Mucosa of descending colon (tissue), 3 donors: ENCODE data around the gene NTM. TPM values are rescaled to one million over a fixed set of nuclear protein-coding genes. Genes with fewer than 3 reads are reported as not detected.

Experiments
- ATAC-seq: fragments of 200-7000 bp; cut with Tn5 transposase; one replicate; pipeline ENCODE4 v1.9.1; 2020; ENCODE audit warnings: mild to moderate bottlenecking, moderate library complexity
- DNase-seq, 3 donors: peaks; one replicate each; pipeline ENCODE4 v3.0.0-alpha.2; 2020
- H3K36me3 ChIP-seq: fragments of 200-600 bp; one replicate; pipeline ENCODE4 v1.8.0; 2021; ENCODE audit warnings: low read depth, mild to moderate bottlenecking
- H3K4me1 ChIP-seq: fragments of 200-600 bp; one replicate; pipeline ENCODE4 v1.8.0; 2021; ENCODE audit warnings: low read depth, mild to moderate bottlenecking
- H3K4me3 ChIP-seq: fragments of 200-600 bp; one replicate; pipeline ENCODE4 v1.8.0; 2021; ENCODE audit warnings: mild to moderate bottlenecking
- H3K9me3 ChIP-seq: fragments of 200-600 bp; one replicate; pipeline ENCODE4 v1.8.0; 2021; ENCODE audit warnings: mild to moderate bottlenecking
- CTCF ChIP-seq: fragments of 200-600 bp; IDR thresholded peaks from one replicate; pipeline ENCODE4 v1.8.0; 2022; ENCODE audit warnings: antibody characterized with exemption, mild to moderate bottlenecking
- intact Hi-C, 2 donors: fragments of 100-400 bp; cut with DNase I in 1 of 2; cut with micrococcal nuclease in 1 of 2; formaldehyde crosslinking; loops; one replicate each; pipeline versions ENCODE4 v1.11.0 to v1.11.1; 2022; cut with DNase I, micrococcal nuclease
- total RNA-seq, 3 donors: library from RNA; stranded (reverse); fragmentation: NEBNext Ultra II Directional in 2 of 3; extraction: Animal tissue kit (Norgen Biotek cat#: 25700) in 2 of 3; gene quantifications; one replicate each; pipeline versions ENCODE4 v1.2.1 to v1.2.4, GENCODE V29; 2021 to 2023
- donor health status: DM: no; HTN: no; CAD: no; lungs with moderate emphysema.
- donor health status: DM: no; HTN: no; CAD: no.
- donor health status: DM: no; HTN: yes; CAD: no.

The NTM gene
- total RNA-seq, 3 donors from 2014 or later: 0.64 to 7.7 (median 1.2) TPM

- DNase-seq (no peak), ATAC-seq (no peak)
- intact Hi-C loops: no loop called here
- no peak for TF ChIP-seq CTCF
- Histone ChIP-seq H3K4me1 (no peaks in the 10 kb centered on the region), H3K9me3 (no peaks in the 10 kb centered on the region), H3K36me3 (no peaks in the 10 kb centered on the region), H3K4me3 (no peak overlapping the region)
Observed at GRCh38 chr11:131638889-131639288, 268.5 kb downstream of the NTM start.

- ATAC-seq (no peak), DNase-seq (no peak)
- intact Hi-C loops: no loop called here
- H3K4me1 ChIP-seq: no peaks in the 10 kb centered on the region
- H3K4me3 ChIP-seq: no peak overlapping the region
- no peak for TF ChIP-seq CTCF
- H3K9me3 ChIP-seq: no peaks in the 10 kb centered on the region
- H3K36me3 ChIP-seq: no peaks in the 10 kb centered on the region
Observed at GRCh38 chr11:131640320-131640719, 269.9 kb downstream of the NTM start.

GRCh38 chr11:131642756-131643531 lies 272.5 kb downstream of the NTM start:
- DNase-seq: no peak

GRCh38 chr11:131644204-131644795 lies 273.9 kb downstream of the NTM start:
- Histone ChIP-seq H3K9me3 (no peaks in the 10 kb centered on the region), H3K36me3 (no peaks in the 10 kb centered on the region), H3K4me3 (no peak overlapping the region), H3K4me1 (no peaks in the 10 kb centered on the region)
- TF ChIP-seq CTCF: no peak
- intact Hi-C loops: no loop called here
- ATAC-seq (no peak), DNase-seq (no peak)

More at GRCh38 chr11:131642756-131643531, 272.5 kb downstream of the NTM start:
- Histone ChIP-seq H3K36me3 (no peaks in the 10 kb centered on the region), H3K9me3 (no peaks in the 10 kb centered on the region), H3K4me1 (no peaks in the 10 kb centered on the region), H3K4me3 (no peak overlapping the region)
- intact Hi-C loops: no loop called here
- no peak for TF ChIP-seq CTCF
- ATAC-seq: no peak

- DNase-seq (no peak), ATAC-seq (no peak)
- Histone ChIP-seq H3K4me1 (no peaks in the 10 kb centered on the region), H3K36me3 (no peaks in the 10 kb centered on the region), H3K9me3 (no peaks in the 10 kb centered on the region), H3K4me3 (no peak overlapping the region)
- no peak for TF ChIP-seq CTCF
- intact Hi-C loops: no loop called here
Observed at GRCh38 chr11:131645237-131645636, 274.8 kb downstream of the NTM start.
